Neural cell (in vitro differentiated cells): ENCODE data around the gene BNC2. TPM values are rescaled to one million over a fixed set of nuclear protein-coding genes. Genes with fewer than 3 reads are reported as not detected.
A peak's percentile ranks its signal among the peaks of the same experiment; 100 is the strongest.

ENCODE experiments used
- H2AFZ ChIP-seq: fragments of 200-600, 300-800 bp; sonication (generic), shearing (Covaris generic); 2 replicates; pipeline ENCODE4 v1.6.0; 2014; ENCODE audit warnings: low read depth, mild to moderate bottlenecking, antibody characterized with exemption, low read length, moderate library complexity
- H3F3A ChIP-seq: fragments of 200-600 bp; shearing (Covaris generic); 2 replicates; pipeline ENCODE4 v1.6.1; 2016; ENCODE audit warnings: mild to moderate bottlenecking, moderate library complexity, mixed read lengths, antibody characterized with exemption, low read length; ENCODE audit not compliant: insufficient read depth, poor library complexity, severe bottlenecking
- H3K27ac ChIP-seq: fragments of 200-600, 300-800 bp; sonication (generic), shearing (Covaris generic); 2 replicates; pipeline ENCODE4 v1.5.1; 2014; ENCODE audit warnings: mild to moderate bottlenecking, low read length, moderate library complexity
- H3K27me3 ChIP-seq: fragments of 300-800, 200-600 bp; sonication (generic), shearing (Covaris generic); 2 replicates; pipeline ENCODE4 v1.6.0; 2014; ENCODE audit warnings: mild to moderate bottlenecking, low read depth, low read length, moderate library complexity; ENCODE audit not compliant: insufficient read depth
- H3K36me3 ChIP-seq: fragments of 300-800, 200-600 bp; sonication (generic), shearing (Covaris generic); 2 replicates; pipeline ENCODE4 v1.5.1; 2014; ENCODE audit warnings: mild to moderate bottlenecking, antibody characterized with exemption, low read length, moderate library complexity; ENCODE audit not compliant: insufficient read depth
- H3K4me2 ChIP-seq: fragments of 300-800, 200-600 bp; sonication (generic), shearing (Covaris generic); 2 replicates; pipeline ENCODE4 v1.6.0; 2014; ENCODE audit warnings: mild to moderate bottlenecking, low read length
- H3K4me3 ChIP-seq: fragments of 300-800, 200-600 bp; sonication (generic), shearing (Covaris generic); 2 replicates; pipeline ENCODE4 v1.5.1; 2014; ENCODE audit warnings: mild to moderate bottlenecking, low read length, moderate library complexity
- H3K79me2 ChIP-seq: fragments of 200-600 bp; shearing (Covaris generic); replicated peaks from 2 replicates; pipeline ENCODE4 v1.6.0; 2014; ENCODE audit warnings: mild to moderate bottlenecking, low read length, moderate library complexity; ENCODE audit not compliant: insufficient read depth
- H3K9ac ChIP-seq: fragments of 300-800, 200-600 bp; sonication (generic), shearing (Covaris generic); 2 replicates; pipeline ENCODE4 v1.6.1; 2016; ENCODE audit warnings: mild to moderate bottlenecking, low read length, mixed read lengths
- H3K9me2 ChIP-seq: fragments of 200-600 bp; shearing (Covaris generic); 2 replicates; pipeline ENCODE4 v1.6.1; 2016; ENCODE audit warnings: mild to moderate bottlenecking, low read length, mixed read lengths; ENCODE audit not compliant: insufficient read depth
- H3K9me3 ChIP-seq: fragments of 200-600, 300-800 bp; sonication (generic), shearing (Covaris generic); 2 replicates; pipeline ENCODE4 v1.6.1; 2016; ENCODE audit warnings: mild to moderate bottlenecking, mixed run types, low read length, moderate library complexity, mixed read lengths
- H4K20me1 ChIP-seq: fragments of 200-600 bp; shearing (Covaris generic); 2 replicates; pipeline ENCODE4 v1.6.1; 2016; ENCODE audit warnings: mild to moderate bottlenecking, mixed run types; ENCODE audit not compliant: insufficient read depth
- EP300 ChIP-seq: fragments of 450-650 bp; conservative IDR thresholded peaks from 2 replicates; pipeline ENCODE4 v1.6.1; 2014; ENCODE audit warnings: antibody characterized with exemption, mild to moderate bottlenecking, moderate library complexity; ENCODE audit not compliant: poor library complexity, severe bottlenecking
- EZH2 ChIP-seq: fragments of 200-600, 300-800 bp; shearing (Covaris generic), sonication (generic); IDR thresholded peaks from 2 replicates; pipeline ENCODE4 v1.6.1; 2014; ENCODE audit warnings: antibody characterized with exemption, low read length, borderline replicate concordance, mild to moderate bottlenecking; ENCODE audit not compliant: insufficient read depth, poor library complexity, severe bottlenecking
- MXI1 ChIP-seq: fragments of 450-650 bp; conservative IDR thresholded peaks from 2 replicates; pipeline ENCODE4 v1.6.1; 2014; ENCODE audit warnings: antibody characterized with exemption, mild to moderate bottlenecking; ENCODE audit not compliant: poor library complexity, severe bottlenecking
- POLR2AphosphoS5 ChIP-seq: IDR thresholded peaks from 2 replicates; pipeline ENCODE4 v1.6.1; 2012
- RAD21 ChIP-seq: fragments of 450-650 bp; conservative IDR thresholded peaks from 2 replicates; pipeline ENCODE4 v1.6.1; 2014; ENCODE audit warnings: antibody characterized with exemption, mild to moderate bottlenecking, moderate library complexity
- SMC3 ChIP-seq: fragments of 450-650 bp; conservative IDR thresholded peaks from 2 replicates; pipeline ENCODE4 v1.6.1; 2014; ENCODE audit warnings: antibody characterized with exemption, mild to moderate bottlenecking, moderate library complexity; ENCODE audit not compliant: poor library complexity
- TAF1 ChIP-seq: IDR thresholded peaks from 2 replicates; pipeline ENCODE4 v1.6.1; 2012; ENCODE audit warnings: low read depth
- polyA plus RNA-seq: library from polyadenylated mRNA; depleted of rRNA; stranded (reverse); fragments of >200 nt; gene quantifications from 2 replicates; pipeline ENCODE4 v1.2.3, GENCODE V29; 2014
- TF ChIP-seq, protein P1 (sequence below): fragments of 450-650 bp; IDR thresholded peaks from 2 replicates; pipeline ENCODE4 v1.5.1; 2014; ENCODE audit warnings: antibody characterized with exemption, mild to moderate bottlenecking, moderate library complexity; ENCODE audit not compliant: poor library complexity, severe bottlenecking
- TF ChIP-seq, protein P2 (sequence below): IDR thresholded peaks from 2 replicates; pipeline ENCODE4 v1.6.1; 2012; ENCODE audit warnings: borderline replicate concordance

BNC2 gene
- polyA plus RNA-seq, 1 donor from 2014 or later, result 1.3 TPM

DNA sequence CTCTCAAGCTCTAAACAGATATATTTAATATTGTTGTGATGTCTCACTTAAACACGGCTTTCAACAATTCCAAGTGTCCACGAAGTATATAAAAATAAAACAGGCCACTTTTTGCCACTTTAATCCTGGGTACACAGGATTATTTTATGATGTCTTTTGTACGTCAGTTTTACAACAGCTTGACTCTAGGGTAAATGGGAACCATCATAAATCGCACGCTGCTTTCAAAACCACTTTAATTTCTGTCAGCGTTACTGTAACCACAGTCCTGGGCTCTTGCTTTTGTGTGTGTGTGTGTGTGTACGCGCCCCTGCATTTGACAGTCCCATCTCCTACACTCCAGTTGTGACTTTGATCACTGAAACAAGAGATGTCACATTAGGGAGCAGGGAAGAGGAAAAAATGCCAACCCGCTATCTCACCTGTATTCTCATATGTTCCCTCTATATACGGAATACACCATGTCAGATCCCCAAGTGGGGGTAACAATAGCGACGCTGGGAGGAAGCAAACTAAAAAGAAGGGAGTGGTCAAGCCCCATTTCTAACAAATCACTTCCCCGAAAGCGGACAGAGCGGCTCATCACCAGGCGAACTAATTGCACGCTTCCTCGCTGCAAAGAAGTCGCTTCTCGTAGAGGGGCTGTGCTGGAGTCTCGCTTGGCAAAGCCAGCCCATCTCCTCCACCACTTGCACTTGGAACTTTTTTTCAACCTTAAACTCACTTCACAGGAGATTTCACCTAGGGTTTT is 1.2 kb downstream of the BNC2 start:
- Histone ChIP-seq H3K9me2 (no peaks in the 10 kb centered on the region), H3K79me2 (no peaks in the 10 kb centered on the region), H3K9me3 (no peaks in the 10 kb centered on the region), H3F3A (no peaks in the 10 kb centered on the region), H2AFZ (no peak overlapping the region), H4K20me1 (no peaks in the 10 kb centered on the region), H3K9ac (no peak overlapping the region), H3K4me3 (peak overlapping the region; percentile 73), H3K27me3 (peaks cover 73% of the 10 kb centered on the region), H3K4me2 (peak overlapping the region; percentile 57), H3K27ac (no peak overlapping the region), H3K36me3 (no peaks in the 10 kb centered on the region)
- no peak for TF ChIP-seq RAD21
- no peak for TF ChIP-seq EP300
- TF ChIP-seq EZH2, result no peak
- no peak for TF ChIP-seq MXI1
- no peak for TF ChIP-seq SMC3
- TF ChIP-seq TAF1, result no peak
- no peak for TF ChIP-seq POLR2AphosphoS5
- TF ChIP-seq, protein P1, sequence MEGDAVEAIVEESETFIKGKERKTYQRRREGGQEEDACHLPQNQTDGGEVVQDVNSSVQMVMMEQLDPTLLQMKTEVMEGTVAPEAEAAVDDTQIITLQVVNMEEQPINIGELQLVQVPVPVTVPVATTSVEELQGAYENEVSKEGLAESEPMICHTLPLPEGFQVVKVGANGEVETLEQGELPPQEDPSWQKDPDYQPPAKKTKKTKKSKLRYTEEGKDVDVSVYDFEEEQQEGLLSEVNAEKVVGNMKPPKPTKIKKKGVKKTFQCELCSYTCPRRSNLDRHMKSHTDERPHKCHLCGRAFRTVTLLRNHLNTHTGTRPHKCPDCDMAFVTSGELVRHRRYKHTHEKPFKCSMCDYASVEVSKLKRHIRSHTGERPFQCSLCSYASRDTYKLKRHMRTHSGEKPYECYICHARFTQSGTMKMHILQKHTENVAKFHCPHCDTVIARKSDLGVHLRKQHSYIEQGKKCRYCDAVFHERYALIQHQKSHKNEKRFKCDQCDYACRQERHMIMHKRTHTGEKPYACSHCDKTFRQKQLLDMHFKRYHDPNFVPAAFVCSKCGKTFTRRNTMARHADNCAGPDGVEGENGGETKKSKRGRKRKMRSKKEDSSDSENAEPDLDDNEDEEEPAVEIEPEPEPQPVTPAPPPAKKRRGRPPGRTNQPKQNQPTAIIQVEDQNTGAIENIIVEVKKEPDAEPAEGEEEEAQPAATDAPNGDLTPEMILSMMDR, result no peak
- TF ChIP-seq, protein P2, sequence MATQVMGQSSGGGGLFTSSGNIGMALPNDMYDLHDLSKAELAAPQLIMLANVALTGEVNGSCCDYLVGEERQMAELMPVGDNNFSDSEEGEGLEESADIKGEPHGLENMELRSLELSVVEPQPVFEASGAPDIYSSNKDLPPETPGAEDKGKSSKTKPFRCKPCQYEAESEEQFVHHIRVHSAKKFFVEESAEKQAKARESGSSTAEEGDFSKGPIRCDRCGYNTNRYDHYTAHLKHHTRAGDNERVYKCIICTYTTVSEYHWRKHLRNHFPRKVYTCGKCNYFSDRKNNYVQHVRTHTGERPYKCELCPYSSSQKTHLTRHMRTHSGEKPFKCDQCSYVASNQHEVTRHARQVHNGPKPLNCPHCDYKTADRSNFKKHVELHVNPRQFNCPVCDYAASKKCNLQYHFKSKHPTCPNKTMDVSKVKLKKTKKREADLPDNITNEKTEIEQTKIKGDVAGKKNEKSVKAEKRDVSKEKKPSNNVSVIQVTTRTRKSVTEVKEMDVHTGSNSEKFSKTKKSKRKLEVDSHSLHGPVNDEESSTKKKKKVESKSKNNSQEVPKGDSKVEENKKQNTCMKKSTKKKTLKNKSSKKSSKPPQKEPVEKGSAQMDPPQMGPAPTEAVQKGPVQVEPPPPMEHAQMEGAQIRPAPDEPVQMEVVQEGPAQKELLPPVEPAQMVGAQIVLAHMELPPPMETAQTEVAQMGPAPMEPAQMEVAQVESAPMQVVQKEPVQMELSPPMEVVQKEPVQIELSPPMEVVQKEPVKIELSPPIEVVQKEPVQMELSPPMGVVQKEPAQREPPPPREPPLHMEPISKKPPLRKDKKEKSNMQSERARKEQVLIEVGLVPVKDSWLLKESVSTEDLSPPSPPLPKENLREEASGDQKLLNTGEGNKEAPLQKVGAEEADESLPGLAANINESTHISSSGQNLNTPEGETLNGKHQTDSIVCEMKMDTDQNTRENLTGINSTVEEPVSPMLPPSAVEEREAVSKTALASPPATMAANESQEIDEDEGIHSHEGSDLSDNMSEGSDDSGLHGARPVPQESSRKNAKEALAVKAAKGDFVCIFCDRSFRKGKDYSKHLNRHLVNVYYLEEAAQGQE, result no peak

DNA sequence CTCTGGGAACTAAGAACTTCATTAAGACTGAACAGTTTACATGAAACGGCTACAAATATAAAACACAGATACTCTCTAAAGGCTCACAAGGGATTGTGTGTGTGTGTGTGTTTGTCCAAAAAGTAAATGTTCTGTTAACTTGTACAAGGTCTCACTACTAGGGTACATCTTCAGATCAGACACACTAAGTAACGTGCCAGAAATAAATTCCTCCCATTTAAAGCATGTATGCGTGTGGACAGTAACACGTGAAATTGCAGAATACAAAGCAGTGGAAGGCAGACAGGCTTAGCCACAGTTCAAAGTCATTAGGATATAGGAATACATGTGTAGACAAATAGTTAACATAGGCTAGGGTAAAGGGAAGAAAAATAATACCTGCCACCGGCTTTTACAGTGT is 1.8 kb downstream of the BNC2 start:
- no peak overlapping the region for H3K27ac ChIP-seq
- H3K79me2 ChIP-seq, result no peaks in the 10 kb centered on the region
- no peaks in the 10 kb centered on the region for H3K36me3 ChIP-seq
- no peak overlapping the region for H3K9ac ChIP-seq
- no peak overlapping the region for H3K4me2 ChIP-seq
- TF ChIP-seq POLR2AphosphoS5, result no peak
- H4K20me1 ChIP-seq, result no peaks in the 10 kb centered on the region
- no peaks in the 10 kb centered on the region for H3F3A ChIP-seq
- no peaks in the 10 kb centered on the region for H3K9me3 ChIP-seq
- no peak overlapping the region for H3K4me3 ChIP-seq
- H3K27me3 ChIP-seq, result peaks cover 73% of the 10 kb centered on the region
- H3K9me2 ChIP-seq, result no peaks in the 10 kb centered on the region
- no peak overlapping the region for H2AFZ ChIP-seq
